Hindlimb muscle (tissue), 1 donor: ENCODE results near the gene FOXP2. TPM values are rescaled to one million over a fixed set of nuclear protein-coding genes. Genes with fewer than 3 reads are reported as not detected.

Source experiments
- DNase-seq: peaks from one replicate; pipeline ENCODE4 v3.0.0-alpha.2; 2013
- polyA plus RNA-seq: library from polyadenylated mRNA; unstranded; fragments of 120-200 nt; gene quantifications from one replicate; pipeline ENCODE4 v1.2.1, GENCODE V29; 2013; ENCODE audit not compliant: insufficient read length

FOXP2 gene
- polyA plus RNA-seq, 1 donor: 9.3 TPM

- no peak for DNase-seq
Measured at GRCh38 chr7:114723308-114723707, 308.7 kb downstream of the FOXP2 start.

GRCh38 chr7:114740095-114740494, 325.5 kb downstream of the FOXP2 start:
- no peak for DNase-seq

- no peak for DNase-seq
Measured at GRCh38 chr7:114740941-114741340, 326.3 kb downstream of the FOXP2 start.

GRCh38 chr7:114741911-114742310, 327.3 kb downstream of the FOXP2 start:
- no peak for DNase-seq
